Stimulated activated naive CD8-positive, alpha-beta T cell treated with anti-CD3 and anti-CD28 coated beads, Interleukin-15, amount 100 ng/mL, for 72 hours (primary cell): ENCODE results near the gene CDK15.

Experiments used
- ATAC-seq: fragments of 150-1000 bp; cut with Tn5 transposase; 2 replicates; pipeline ENCODE4 v1.10.0; 2021; ENCODE audit warnings: mild to moderate bottlenecking, moderate library complexity
- DNase-seq, 2 donors: peaks; one replicate each; pipeline ENCODE4 v3.0.0; 2021 to 2022
- H3K27ac Mint-ChIP-seq, 2 donors: one replicate each; pipeline ENCODE4 v1.8.0; 2022; ENCODE audit warnings: mild to moderate bottlenecking in 2 of 2, mixed read lengths in 2 of 2, moderate library complexity in 2 of 2
- H3K27me3 Mint-ChIP-seq: one replicate; pipeline ENCODE4 v1.8.0; 2022; ENCODE audit warnings: mixed read lengths
- H3K4me1 Mint-ChIP-seq: one replicate; pipeline ENCODE4 v1.8.0; 2022; ENCODE audit warnings: mild to moderate bottlenecking, mixed read lengths
- H3K4me3 Mint-ChIP-seq, 2 donors: one replicate each; pipeline ENCODE4 v1.8.0; 2022; ENCODE audit warnings: mild to moderate bottlenecking in 2 of 2, mixed read lengths in 2 of 2, moderate library complexity in 1 of 2
- H3K9me3 Mint-ChIP-seq, 2 donors: one replicate each; pipeline ENCODE4 v1.8.0; 2022; ENCODE audit warnings: mixed read lengths in 2 of 2

The CDK15 gene

DNA sequence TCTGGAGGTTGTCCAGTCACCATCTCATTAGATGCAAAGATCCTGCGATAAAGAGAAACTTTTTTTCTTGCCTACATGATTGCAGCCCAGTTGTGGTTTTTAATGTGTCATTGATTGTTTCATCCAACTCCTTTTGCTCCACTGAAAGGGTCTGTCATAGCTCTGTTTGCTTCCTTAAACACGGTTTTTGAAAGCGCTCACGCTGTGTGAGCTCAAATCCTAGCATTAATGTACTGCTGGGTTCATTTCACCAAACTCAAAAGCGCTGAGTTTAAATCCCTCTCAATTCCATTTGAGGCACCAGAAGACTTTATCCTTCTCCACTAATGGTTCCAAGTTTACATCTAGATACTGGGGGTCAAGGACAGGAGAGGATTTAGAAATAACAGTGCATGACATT lies 53.6 kb downstream of the CDK15 start:
- peaks cover 21% of the 10 kb centered on the region for H3K4me1 Mint-ChIP-seq
- peaks cover 31% of the 10 kb centered on the region for H3K27me3 Mint-ChIP-seq
- no peaks in the 10 kb centered on the region for H3K9me3 Mint-ChIP-seq
- no peak overlapping the region for H3K4me3 Mint-ChIP-seq
- ATAC-seq (no peak), DNase-seq (no peak)
- H3K27ac Mint-ChIP-seq = no peak overlapping the region

DNA sequence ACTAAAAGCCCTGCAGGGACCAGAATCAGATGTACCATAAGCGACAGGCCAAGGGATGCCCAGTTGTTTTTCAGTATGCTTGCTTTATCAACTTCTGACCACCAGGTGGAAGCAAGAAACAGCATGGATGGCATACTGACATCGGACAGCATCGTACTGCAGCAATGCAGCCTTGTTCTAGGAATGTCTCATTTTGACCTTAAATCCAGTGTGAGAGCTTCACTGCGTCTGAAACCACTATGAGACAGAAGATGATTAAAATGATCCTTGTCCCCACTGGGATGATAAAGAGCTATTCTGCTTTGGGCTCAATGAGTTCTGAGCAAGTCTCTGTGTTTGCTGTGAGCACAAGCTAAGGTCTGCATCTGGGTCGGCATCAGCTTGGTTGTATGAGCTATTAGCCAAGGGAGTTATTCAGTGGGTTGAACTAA lies 54.3 kb downstream of the CDK15 start:
- H3K4me1 Mint-ChIP-seq = peaks cover 21% of the 10 kb centered on the region
- peaks cover 31% of the 10 kb centered on the region for H3K27me3 Mint-ChIP-seq
- peak; percentile 49 to 52 for DNase-seq
- H3K4me3 Mint-ChIP-seq = no peak overlapping the region
- H3K27ac Mint-ChIP-seq = no peak overlapping the region
- peak; percentile 88 for ATAC-seq
- H3K9me3 Mint-ChIP-seq = no peaks in the 10 kb centered on the region

DNA sequence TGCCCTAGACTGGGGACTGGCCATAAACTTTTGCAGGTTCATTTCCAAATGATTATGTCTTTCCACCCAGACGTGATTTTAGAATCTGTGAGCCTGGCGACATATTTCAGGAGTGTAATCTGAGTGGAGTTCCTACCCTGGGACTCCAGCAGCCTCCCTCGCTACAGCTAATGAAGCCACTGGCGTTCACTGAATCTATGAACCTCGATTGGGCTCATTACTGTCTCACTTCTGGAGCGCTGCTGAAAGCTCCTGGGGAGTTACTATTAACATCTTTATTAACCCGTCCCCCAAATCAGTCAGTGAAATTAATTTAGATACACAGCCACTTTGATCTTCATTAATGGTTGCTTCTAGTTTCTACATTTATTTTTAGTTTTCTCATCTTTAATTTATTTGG lies 56.5 kb downstream of the CDK15 start:
- Mint-ChIP-seq H3K4me1 (peaks cover 21% of the 10 kb centered on the region), H3K4me3 (no peak overlapping the region), H3K27me3 (peaks cover 27% of the 10 kb centered on the region), H3K27ac (no peak overlapping the region), H3K9me3 (no peaks in the 10 kb centered on the region)
- DNase-seq (no peak), ATAC-seq (no peak)

DNA sequence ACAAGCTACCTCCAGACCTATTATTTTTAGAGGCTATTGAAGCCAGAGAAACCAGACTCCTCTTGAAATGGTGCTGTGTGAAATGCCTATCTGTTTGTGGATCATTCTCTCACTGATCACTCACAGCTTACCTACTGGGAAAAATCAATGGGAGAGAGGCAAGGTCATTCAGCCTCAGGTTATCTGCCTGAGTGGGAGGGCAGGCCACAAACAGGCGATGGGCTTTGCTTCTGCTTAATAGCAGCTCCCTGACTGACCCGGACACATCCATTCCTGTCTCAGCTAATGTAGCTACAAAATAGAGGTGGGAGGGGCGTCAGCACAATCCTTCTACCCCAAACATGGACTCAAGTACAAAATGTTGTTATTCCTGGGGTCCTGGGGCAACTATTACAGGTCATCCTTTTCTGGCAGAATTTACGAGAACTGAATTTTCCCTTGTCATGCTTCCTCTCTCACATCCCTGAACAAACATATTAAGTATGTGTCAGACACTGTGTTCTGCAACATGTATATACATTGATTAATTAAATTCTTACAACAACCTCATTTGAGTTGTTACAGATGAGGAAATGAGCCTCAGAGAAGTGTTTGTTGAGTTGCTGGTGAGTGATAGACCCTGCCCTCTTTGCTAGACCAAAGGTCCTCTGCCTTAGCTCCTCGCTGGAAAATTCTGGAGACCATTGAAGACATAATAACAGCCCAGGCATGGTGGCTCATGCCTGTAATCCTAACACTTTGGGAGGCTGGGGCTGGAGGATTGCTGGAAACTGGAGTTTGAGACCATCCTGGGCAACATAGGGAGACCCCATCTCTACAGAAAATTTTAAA lies 60.5 kb downstream of the CDK15 start:
- DNase-seq (no peak), ATAC-seq (no peak)
- Mint-ChIP-seq H3K4me3 (no peak overlapping the region), H3K27ac (no peak overlapping the region), H3K27me3 (peaks cover 7% of the 10 kb centered on the region), H3K9me3 (no peaks in the 10 kb centered on the region), H3K4me1 (no peaks in the 10 kb centered on the region)

DNA sequence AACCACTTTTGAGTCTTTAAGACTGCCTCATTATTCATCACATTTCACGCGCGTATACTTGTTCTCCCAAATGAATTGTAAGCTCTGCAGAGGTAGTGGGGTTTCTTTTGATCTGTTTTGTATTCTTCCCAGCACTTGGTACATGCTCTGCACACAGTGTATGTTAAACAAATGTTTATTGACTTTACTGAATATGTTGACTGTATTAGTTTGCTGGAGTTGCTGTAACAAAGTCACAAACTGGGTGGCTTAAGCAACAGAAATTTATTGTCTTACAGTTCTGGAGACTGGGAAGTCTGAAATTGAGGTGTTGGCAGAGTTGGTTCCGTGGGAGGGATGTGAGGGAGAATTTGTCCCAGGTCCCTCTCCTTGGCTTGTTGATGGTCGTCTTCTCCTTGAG lies 65.1 kb downstream of the CDK15 start:
- H3K9me3 Mint-ChIP-seq = no peaks in the 10 kb centered on the region
- no peak for DNase-seq
- no peak for ATAC-seq
- peaks cover 7% of the 10 kb centered on the region for H3K27me3 Mint-ChIP-seq
- H3K27ac Mint-ChIP-seq = no peak overlapping the region
- H3K4me1 Mint-ChIP-seq = no peaks in the 10 kb centered on the region
- no peak overlapping the region for H3K4me3 Mint-ChIP-seq

DNA sequence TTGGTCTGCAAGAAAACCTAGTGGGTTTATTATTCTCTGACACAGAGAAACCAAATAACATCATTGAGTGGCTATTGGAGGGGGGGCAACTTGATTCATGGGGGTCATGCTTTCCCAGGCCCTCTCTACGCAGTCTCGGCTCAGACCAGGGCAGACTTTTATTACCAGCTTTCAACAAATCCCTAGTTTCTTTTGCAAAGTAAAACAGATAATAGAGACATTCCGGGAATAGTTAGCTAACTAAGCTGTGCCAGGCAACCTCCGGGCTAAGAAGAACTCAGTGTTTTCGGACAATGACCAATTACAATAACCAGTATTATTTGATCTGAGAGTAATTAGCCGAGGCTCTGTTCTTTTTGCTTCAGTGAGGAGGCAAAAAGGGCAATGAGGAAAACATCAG lies 66.3 kb downstream of the CDK15 start:
- DNase-seq (no peak), ATAC-seq (no peak)
- H3K9me3 Mint-ChIP-seq = no peaks in the 10 kb centered on the region
- H3K27ac Mint-ChIP-seq = no peak overlapping the region
- peaks cover 7% of the 10 kb centered on the region for H3K27me3 Mint-ChIP-seq
- H3K4me1 Mint-ChIP-seq = no peaks in the 10 kb centered on the region
- H3K4me3 Mint-ChIP-seq = no peak overlapping the region

DNA sequence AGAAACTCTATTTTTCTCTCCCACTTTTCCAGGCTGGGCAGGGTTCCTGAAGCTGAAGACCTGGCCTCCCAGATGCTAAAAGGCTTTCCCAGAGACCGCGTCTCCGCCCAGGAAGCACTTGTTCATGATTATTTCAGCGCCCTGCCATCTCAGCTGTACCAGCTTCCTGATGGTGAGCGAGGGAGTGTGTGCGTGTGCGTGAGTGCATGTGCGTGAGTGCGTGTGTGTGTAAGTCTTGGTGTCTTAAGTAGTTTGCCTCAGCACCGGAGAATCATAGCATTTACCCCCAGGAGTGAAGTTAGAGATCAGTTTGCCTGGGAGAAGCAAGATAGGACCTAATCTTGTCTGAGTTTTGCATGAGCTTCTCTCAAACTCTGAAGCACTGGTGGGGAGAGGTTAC lies 73.7 kb downstream of the CDK15 start:
- Mint-ChIP-seq H3K4me1 (peaks cover 30% of the 10 kb centered on the region), H3K27me3 (peaks cover 51% of the 10 kb centered on the region), H3K9me3 (no peaks in the 10 kb centered on the region), H3K27ac (no peak overlapping the region), H3K4me3 (no peak overlapping the region)
- ATAC-seq (no peak), DNase-seq (no peak)

DNA sequence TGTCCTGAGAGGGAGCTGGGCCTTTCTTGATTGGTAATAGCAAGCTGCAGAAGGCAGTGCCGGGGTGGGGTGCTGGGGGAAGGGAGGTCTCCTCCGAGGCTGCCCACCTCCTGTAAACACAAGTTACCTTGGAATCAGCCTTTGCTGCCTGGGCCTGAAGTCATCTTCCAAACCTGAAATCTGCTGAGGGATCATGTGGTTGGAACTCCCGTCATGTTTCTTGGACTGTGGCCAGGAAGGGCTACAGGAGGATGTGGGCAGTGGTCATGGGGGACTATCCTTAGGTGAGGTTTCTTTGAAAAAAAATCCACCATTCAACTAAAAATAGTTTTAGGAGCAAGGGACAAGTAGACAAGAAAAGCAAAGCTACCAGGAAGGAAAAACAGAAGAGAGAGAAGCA lies 74.2 kb downstream of the CDK15 start:
- H3K27me3 Mint-ChIP-seq = peaks cover 55% of the 10 kb centered on the region
- no peaks in the 10 kb centered on the region for H3K9me3 Mint-ChIP-seq
- peaks cover 30% of the 10 kb centered on the region for H3K4me1 Mint-ChIP-seq
- DNase-seq = no peak
- H3K4me3 Mint-ChIP-seq = no peak overlapping the region
- peak; percentile 40 for ATAC-seq
- no peak overlapping the region for H3K27ac Mint-ChIP-seq

DNA sequence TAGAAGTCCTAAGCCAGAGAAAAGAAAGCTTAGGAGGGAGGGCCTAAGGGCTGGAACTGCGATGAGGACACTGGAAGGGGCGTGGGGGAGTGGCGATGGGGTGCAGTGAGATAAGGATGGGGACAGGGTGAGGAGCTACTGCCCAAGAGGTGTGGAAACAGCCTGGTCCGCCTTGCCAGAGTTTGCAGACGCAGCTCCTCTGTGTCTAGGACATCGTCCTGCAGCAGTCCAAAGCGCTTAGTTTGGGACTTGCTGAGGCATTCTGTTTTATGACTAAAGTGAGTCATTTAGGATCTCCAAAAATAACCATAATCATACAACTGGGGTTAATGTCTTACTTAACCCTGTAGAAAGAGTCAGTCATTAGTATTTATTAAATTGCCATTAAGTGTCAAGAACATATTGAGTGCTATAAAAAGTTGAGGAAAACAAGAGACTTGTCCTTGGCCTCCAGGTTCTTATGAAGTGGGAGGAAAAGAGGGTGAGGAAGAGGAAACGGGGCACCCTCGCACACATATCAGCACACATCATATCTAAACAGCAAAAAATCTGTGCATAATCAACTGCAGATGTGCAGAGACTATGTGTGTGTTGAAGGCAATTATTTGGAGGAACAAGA lies 74.8 kb downstream of the CDK15 start:
- Mint-ChIP-seq H3K9me3 (no peaks in the 10 kb centered on the region), H3K27me3 (peaks cover 55% of the 10 kb centered on the region), H3K4me1 (peaks cover 30% of the 10 kb centered on the region), H3K4me3 (no peak overlapping the region), H3K27ac (no peak overlapping the region)
- peak; percentile 37 for ATAC-seq
- DNase-seq = no peak

DNA sequence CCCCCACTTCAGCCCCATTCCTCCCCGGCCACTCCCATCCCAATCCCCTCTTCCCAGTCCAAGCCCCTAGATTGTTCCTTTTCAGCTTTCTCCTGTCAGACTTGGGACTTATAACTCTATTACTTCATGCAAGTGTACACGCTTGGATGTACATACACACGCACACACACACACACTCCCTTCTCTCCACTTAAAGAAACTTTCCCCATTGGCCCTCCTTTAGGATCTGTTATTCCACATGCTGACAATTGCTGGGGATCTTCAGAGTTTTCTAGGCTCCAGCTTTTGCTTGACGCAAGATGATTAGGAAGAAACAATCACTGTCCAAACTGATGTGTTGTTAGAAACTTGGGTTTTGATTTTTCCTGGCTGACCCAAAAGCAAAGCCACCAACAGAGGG lies 75.4 kb downstream of the CDK15 start:
- H3K27me3 Mint-ChIP-seq = peaks cover 55% of the 10 kb centered on the region
- peaks cover 30% of the 10 kb centered on the region for H3K4me1 Mint-ChIP-seq
- no peak overlapping the region for H3K27ac Mint-ChIP-seq
- peak overlapping the region; percentile 29 to 46 for H3K4me3 Mint-ChIP-seq
- DNase-seq (no peak), ATAC-seq (no peak)
- no peaks in the 10 kb centered on the region for H3K9me3 Mint-ChIP-seq

DNA sequence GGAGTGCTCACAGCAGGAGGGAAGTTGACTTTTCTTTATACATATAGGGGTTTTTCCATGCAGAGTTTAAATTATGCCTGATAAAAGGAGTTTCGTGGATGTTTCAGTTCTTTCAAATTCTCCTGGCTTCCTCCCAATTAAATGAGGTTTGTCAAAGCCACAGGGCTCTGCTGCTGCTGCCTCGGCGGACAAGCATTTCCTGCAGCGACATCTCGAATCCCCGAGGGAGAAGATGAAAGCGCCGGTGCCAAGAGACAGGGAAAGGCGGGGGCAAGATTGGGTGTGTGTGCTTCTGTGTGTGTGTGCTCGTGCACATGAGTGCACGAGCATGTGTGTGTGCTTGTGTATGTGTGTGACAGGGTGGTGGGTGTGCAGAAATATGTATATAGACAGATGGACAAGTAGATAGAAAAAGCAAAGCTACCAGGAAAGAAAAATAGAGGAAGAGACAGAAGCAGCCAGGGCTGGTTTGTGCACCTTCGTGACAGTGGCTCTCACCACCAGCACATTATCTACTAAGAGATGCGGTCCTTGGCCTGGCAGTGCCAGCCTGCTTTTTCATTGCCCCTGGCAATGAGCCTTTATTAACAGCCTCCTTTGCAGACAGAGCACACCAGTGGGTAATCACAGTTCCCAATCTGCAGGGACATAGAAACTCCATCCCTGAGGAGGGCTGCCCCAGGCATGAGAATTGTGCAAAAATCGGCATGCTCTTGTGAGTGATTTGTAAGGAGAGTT lies 76.2 kb downstream of the CDK15 start:
- peak overlapping the region in 1 of 2 donors; percentile 7 for H3K27ac Mint-ChIP-seq
- peaks cover 60% of the 10 kb centered on the region for H3K27me3 Mint-ChIP-seq
- no peaks in the 10 kb centered on the region for H3K9me3 Mint-ChIP-seq
- peak overlapping the region; percentile 29 to 46 for H3K4me3 Mint-ChIP-seq
- H3K4me1 Mint-ChIP-seq = peaks cover 30% of the 10 kb centered on the region
- DNase-seq (no peak), ATAC-seq (peak; percentile 45)

DNA sequence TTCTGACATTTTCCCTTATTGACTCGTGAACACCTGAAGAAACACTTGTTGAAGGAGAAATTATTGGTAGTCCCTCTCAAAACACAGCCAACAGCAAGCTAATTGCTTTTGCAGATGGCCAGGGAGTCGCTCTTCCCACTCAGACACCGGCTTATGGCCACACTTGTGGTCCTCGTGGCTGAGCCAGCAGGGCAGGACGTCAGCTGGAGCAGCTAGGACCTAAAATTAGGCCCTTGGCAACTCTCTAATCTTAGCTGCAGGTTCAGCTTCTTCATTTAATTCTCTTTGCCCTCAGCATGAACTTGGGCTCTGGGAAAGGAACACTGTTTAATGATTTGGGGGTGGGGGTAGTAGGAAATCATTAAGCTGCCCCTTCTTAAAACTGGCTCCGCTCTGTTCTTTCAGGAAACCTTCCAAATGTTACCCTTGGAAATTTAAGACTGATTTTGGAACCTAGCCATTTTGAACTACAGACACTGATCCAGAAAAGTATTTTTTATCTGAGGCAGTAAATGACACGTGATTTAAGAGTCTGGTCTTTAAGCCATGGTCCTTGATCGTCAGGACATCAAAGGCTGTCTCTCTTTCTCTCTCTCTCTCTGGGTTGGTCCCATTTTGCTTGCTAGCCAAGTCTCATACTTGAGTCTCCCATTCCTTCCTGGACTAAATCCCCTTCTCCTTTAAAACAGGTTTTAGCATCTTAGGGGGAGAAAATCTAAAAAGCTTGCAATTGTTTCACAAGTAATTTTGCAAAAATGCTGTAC lies 77.5 kb downstream of the CDK15 start:
- H3K27me3 Mint-ChIP-seq = peaks cover 72% of the 10 kb centered on the region
- no peak for DNase-seq
- ATAC-seq = no peak
- H3K9me3 Mint-ChIP-seq = no peaks in the 10 kb centered on the region
- H3K4me1 Mint-ChIP-seq = peaks cover 30% of the 10 kb centered on the region
- no peak overlapping the region for H3K4me3 Mint-ChIP-seq
- no peak overlapping the region for H3K27ac Mint-ChIP-seq

DNA sequence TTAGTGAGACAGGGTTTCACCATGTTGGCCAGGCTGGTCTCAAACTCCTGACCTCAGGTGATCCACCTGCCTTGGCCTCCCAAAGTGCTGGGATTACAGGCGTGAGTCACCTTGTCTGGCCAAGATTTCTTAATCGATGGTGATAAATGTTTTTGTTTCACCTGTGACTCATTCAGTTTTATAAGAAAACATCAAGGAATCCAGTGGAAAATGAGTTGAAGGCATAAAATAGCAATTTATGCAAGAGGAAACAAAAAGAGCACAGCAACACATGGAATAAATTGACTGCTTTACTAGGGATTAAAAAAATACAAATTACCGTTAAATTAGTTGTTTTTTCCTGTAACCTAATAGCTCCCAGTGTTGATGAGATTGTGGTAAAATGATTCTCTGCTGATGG lies 80.2 kb downstream of the CDK15 start:
- ATAC-seq (no peak), DNase-seq (no peak)
- Mint-ChIP-seq H3K4me3 (no peak overlapping the region), H3K4me1 (peaks cover 13% of the 10 kb centered on the region), H3K27ac (no peak overlapping the region), H3K9me3 (no peaks in the 10 kb centered on the region), H3K27me3 (peaks cover 69% of the 10 kb centered on the region)

DNA sequence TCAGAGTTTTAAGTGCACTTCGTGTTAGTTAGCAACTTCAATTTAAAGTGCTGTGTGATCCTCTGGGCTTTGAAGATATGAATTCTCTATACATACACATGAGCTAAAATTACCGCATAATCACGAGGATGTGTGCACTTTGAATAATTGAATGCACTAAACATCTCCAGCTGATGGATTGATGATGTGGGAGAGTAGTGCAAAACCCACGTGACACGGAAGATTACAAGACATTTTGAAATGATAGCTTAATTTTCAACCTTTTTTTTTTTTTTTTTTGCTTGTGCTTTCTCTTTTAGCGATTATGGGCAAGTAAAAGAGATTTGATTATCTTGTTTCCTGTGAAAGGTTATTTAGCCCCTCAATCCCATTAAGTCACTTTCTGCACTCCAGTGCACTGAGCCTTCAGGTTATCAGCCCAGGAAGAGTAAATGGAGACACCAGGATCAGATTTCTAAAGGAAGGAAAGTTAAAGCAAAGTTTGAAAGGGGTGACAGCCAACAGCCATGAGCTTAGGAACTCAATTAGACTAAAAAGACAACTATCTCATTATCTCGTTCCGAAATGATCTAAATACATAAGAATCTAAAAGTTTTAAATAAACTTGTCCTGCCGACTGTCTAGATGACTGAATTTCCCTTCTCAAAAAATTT lies 81.6 kb downstream of the CDK15 start:
- DNase-seq = no peak
- H3K4me3 Mint-ChIP-seq = no peak overlapping the region
- H3K4me1 Mint-ChIP-seq = no peaks in the 10 kb centered on the region
- no peaks in the 10 kb centered on the region for H3K9me3 Mint-ChIP-seq
- peaks cover 62% of the 10 kb centered on the region for H3K27me3 Mint-ChIP-seq
- ATAC-seq = no peak
- H3K27ac Mint-ChIP-seq = no peak overlapping the region

DNA sequence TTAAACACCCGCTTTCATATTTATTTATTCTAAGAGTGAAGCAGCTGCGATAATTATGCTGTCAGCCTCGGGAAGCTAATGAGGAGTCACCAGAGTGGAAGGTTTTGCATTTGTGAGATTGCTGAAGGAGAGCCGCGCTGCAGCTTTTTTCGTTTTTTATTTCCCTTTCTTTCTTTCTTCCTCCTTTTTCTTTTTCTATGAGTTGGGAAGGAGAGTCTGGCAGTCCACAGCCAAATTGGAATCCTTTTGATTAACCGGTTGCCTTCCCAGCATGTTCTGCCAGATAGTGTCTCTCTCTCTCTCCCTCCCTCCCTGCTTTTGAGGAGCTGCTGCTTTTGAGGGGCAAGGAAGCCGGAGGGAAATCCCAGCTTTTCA lies 82.1 kb downstream of the CDK15 start:
- Mint-ChIP-seq H3K9me3 (no peaks in the 10 kb centered on the region), H3K4me1 (no peaks in the 10 kb centered on the region), H3K4me3 (no peak overlapping the region), H3K27ac (no peak overlapping the region), H3K27me3 (peaks cover 64% of the 10 kb centered on the region)
- DNase-seq = no peak
- ATAC-seq = no peak
